Measurements from ENCODE around the gene SLA2. TPM values are rescaled to one million over a fixed set of nuclear protein-coding genes. Genes with fewer than 3 reads are reported as not detected.
"Not testable (repeated sequence)": the region's sequence is repeated elsewhere in the genome, so short reads cannot be mapped to it uniquely, and the experiment has no call there.

The SLA2 gene
- total RNA-seq, 2 experiments from 2014 or later, result 19.9 to 21.3 TPM

DNA sequence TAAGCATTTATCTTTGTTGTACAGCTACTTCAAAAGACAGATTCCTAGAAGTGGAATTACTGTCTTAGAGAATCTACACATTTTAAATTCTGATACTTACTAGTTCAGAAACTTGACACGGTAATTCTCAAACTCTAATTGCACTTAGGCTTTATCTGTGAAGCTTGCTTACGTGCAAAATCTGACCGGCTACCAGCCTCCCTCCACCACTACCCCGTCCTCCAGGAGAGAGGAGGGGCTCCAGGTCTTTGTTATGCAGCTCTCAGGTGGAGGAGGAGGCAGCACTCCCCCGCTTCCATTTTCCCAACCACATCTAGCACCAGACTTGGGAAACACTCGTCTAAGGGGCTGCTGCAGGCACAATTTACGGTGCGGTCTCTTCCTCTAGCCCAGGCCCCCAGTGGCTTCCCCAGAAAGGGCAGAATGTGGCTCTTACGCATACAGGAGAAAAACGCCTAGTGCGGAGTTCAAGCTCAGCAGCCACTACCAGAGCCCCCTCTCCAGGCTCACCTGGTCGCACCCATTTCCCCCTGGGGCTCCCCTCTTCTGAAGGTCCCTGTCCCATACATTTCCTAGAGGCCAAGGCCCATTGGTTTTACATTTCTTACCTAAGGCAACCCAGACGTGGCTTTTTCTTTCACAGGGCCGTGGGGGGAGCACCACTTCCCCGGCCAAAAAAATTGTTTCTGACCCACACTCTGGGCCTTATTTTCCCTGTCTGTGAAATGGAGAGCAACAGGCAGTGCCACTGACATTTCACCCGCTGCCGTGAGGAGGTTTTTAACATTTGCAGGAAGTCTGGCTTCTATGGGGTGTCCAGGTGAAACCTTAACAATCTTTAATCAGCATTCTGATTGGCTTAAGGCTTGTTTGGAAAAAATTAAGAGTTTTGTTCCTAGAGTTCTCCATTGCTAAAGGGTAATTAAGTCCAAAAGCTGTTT is 74.2 kb downstream of the SLA2 start:
- Mint-ChIP-seq H3K27ac (peak overlapping the region; percentile 97), H3K4me3 (peak overlapping the region; percentile 95), H3K9me3 (no peaks in the 10 kb centered on the region), H3K36me3 (ENCODE audit: low read depth) (peaks cover 21% of the 10 kb centered on the region), H3K4me1 (ENCODE audit: low read depth) (peaks cover 40% of the 10 kb centered on the region), H3K27me3 (no peaks in the 10 kb centered on the region)
- CTCF ChIA-PET, result interaction anchor here (0.7 to 8.5 kb wide), 5 partner anchors 14 to 825 kb away, joined by 3 to 57 read pairs (median 4); partner anchors contain the start of genes DSN1 and RAB5IF
- Histone ChIP-seq H3K9me3 (ENCODE audit: control insufficient read depth in 1 of 2, insufficient read depth in 1 of 2, low read length in 2 of 2) (no peaks in the 10 kb centered on the region), H3K27me3 (ENCODE audit: control insufficient read depth in 1 of 2, insufficient read depth in 2 of 2, low read length in 2 of 2) (no peaks in the 10 kb centered on the region), H3K27ac (ENCODE audit: low read depth in 1 of 2, low read length in 2 of 2) (peak overlapping the region; percentile 94 to 96), H3K4me1 (ENCODE audit: insufficient read depth, low read length) (peaks cover 40% of the 10 kb centered on the region), H3K36me3 (ENCODE audit: insufficient read depth, low read length) (no peaks in the 10 kb centered on the region), H3K4me3 (ENCODE audit: low read length) (no peak overlapping the region)
- POLR2A ChIA-PET, result interaction anchor here (0.6 to 8.2 kb wide), 9 partner anchors 10 to 174 kb away, joined by 3 to 121 read pairs (median 5); partner anchors contain the start of genes RAB5IF and SLA2
- DNase-seq (peak in 3 of 14 experiments; percentile 14 to 44 (median 35)), ATAC-seq (ENCODE audit: poor library complexity) (no peak)
- intact Hi-C loops (cut with DNase I, micrococcal nuclease), result loop anchor here (1.0 to 5.0 kb wide), 4 partner anchors 15 to 110 kb away; no protein-coding TSS in a partner anchor
- TF ChIP-seq, protein P1, sequence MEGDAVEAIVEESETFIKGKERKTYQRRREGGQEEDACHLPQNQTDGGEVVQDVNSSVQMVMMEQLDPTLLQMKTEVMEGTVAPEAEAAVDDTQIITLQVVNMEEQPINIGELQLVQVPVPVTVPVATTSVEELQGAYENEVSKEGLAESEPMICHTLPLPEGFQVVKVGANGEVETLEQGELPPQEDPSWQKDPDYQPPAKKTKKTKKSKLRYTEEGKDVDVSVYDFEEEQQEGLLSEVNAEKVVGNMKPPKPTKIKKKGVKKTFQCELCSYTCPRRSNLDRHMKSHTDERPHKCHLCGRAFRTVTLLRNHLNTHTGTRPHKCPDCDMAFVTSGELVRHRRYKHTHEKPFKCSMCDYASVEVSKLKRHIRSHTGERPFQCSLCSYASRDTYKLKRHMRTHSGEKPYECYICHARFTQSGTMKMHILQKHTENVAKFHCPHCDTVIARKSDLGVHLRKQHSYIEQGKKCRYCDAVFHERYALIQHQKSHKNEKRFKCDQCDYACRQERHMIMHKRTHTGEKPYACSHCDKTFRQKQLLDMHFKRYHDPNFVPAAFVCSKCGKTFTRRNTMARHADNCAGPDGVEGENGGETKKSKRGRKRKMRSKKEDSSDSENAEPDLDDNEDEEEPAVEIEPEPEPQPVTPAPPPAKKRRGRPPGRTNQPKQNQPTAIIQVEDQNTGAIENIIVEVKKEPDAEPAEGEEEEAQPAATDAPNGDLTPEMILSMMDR (IDR thresholded peaks at IDR 0.05), result no peak

DNA sequence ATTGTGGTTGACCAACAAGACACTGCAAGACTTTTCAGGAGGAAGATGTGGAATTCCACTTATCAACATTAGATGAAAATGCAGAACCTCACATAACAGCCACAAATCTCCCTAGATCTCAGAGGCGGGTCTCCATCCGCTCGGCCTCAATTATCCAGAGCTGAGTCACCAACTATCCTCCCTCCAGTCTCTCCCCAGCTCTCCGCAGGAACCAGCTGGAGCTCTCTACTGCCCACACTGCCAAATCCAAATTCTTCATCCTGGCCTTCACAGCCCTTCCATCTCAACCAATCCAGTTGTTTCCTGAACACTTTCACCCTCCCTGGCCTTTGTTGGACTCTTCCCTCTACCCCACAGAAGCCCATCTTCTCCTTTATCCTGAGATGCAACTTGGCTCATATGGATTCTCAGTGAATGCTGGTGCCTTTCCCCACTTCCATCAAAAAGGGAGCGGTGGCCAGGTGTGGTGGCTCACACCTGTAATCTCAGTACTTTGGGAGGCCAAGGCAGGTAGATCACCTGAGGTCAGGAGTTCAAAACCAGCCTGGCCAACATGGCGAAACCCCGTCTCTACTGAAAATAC is 76.1 kb downstream of the SLA2 start:
- no peak overlapping the region for H3K4me3 ChIP-seq (ENCODE audit: low read length)
- CTCF ChIA-PET, result interaction anchor here (0.6 kb wide), 1 partner anchor 50 kb away, joined by 3 read pairs; no protein-coding TSS in a partner anchor
- H3K27me3 Mint-ChIP-seq, result no peaks in the 10 kb centered on the region
- intact Hi-C loops (cut with DNase I, micrococcal nuclease), result loop anchor here (5.0 kb wide), 1 partner anchor 108 kb away; no protein-coding TSS in a partner anchor
- H3K36me3 ChIP-seq (ENCODE audit: insufficient read depth, low read length), result no peaks in the 10 kb centered on the region
- H3K27me3 ChIP-seq (ENCODE audit: control insufficient read depth in 1 of 2, insufficient read depth in 2 of 2, low read length in 2 of 2), result no peaks in the 10 kb centered on the region
- H3K36me3 Mint-ChIP-seq (ENCODE audit: low read depth), result peaks cover 8% of the 10 kb centered on the region
- peaks cover 5 to 12% of the 10 kb centered on the region in 2 experiments for H3K9me3 ChIP-seq (ENCODE audit: control insufficient read depth in 1 of 2, insufficient read depth in 1 of 2, low read length in 2 of 2)
- TF ChIP-seq, protein P1 (IDR thresholded peaks at IDR 0.05), result no peak
- H3K4me1 Mint-ChIP-seq (ENCODE audit: low read depth), result peaks cover 23% of the 10 kb centered on the region
- POLR2A ChIA-PET, result interaction anchor here (1.3 to 1.6 kb wide), 2 partner anchors 36 to 176 kb away, joined by 3 to 7 read pairs; partner anchors contain the start of genes NDRG3 and RAB5IF
- no peak overlapping the region for H3K27ac ChIP-seq (ENCODE audit: low read depth in 1 of 2, low read length in 2 of 2)
- peaks cover 23% of the 10 kb centered on the region for H3K4me1 ChIP-seq (ENCODE audit: insufficient read depth, low read length)
- no peak for ATAC-seq (ENCODE audit: poor library complexity)
- H3K4me3 Mint-ChIP-seq, result no peak overlapping the region
- DNase-seq, result no peak
- H3K9me3 Mint-ChIP-seq, result peaks cover under 1% of the 10 kb centered on the region
- peak overlapping the region; percentile 97 for H3K27ac Mint-ChIP-seq

DNA sequence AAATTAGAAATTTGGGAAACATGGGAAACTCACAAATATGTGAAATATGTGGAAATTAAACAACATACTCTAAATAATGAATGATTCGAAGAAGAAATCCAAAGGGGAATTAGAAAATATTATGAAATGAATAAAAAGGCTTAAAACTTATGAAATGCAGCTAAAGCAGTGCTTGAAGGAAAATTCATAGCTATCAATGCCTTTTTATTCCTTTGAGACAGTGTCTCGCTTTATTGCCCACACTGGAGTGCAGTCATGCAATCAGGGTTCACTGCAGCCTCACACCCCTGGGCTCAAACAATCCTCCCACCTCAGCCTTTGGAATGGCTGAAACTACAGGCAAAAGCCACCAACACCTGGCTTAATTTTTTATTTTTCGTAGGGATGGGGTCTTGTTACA is 80.5 kb downstream of the SLA2 start:
- DNase-seq (no peak), ATAC-seq (ENCODE audit: poor library complexity) (no peak)
- Histone ChIP-seq H3K9me3 (ENCODE audit: control insufficient read depth in 1 of 2, insufficient read depth in 1 of 2, low read length in 2 of 2) (peaks cover 5 to 16% of the 10 kb centered on the region in 2 experiments), H3K4me1 (ENCODE audit: insufficient read depth, low read length) (peaks cover 2% of the 10 kb centered on the region), H3K4me3 (ENCODE audit: low read length) (no peak overlapping the region), H3K27ac (ENCODE audit: low read depth in 1 of 2, low read length in 2 of 2) (no peak overlapping the region), H3K27me3 (ENCODE audit: control insufficient read depth in 1 of 2, insufficient read depth in 2 of 2, low read length in 2 of 2) (no peaks in the 10 kb centered on the region), H3K36me3 (ENCODE audit: insufficient read depth, low read length) (no peaks in the 10 kb centered on the region)
- intact Hi-C loops (cut with DNase I, micrococcal nuclease), result no loop called here
- CTCF ChIA-PET, result no interaction called here
- H3K9me3 Mint-ChIP-seq, result peaks cover 3% of the 10 kb centered on the region
- no peaks in the 10 kb centered on the region for H3K4me1 Mint-ChIP-seq (ENCODE audit: low read depth)
- H3K27me3 Mint-ChIP-seq, result no peaks in the 10 kb centered on the region
- no peak overlapping the region for H3K27ac Mint-ChIP-seq
- TF ChIP-seq, protein P1 (IDR thresholded peaks at IDR 0.05), result no peak
- H3K4me3 Mint-ChIP-seq, result no peak overlapping the region
- POLR2A ChIA-PET, result interaction anchor here (0.8 kb wide), 1 partner anchor 9 kb away, joined by 3 read pairs; no protein-coding TSS in a partner anchor
- H3K36me3 Mint-ChIP-seq (ENCODE audit: low read depth), result no peaks in the 10 kb centered on the region

DNA sequence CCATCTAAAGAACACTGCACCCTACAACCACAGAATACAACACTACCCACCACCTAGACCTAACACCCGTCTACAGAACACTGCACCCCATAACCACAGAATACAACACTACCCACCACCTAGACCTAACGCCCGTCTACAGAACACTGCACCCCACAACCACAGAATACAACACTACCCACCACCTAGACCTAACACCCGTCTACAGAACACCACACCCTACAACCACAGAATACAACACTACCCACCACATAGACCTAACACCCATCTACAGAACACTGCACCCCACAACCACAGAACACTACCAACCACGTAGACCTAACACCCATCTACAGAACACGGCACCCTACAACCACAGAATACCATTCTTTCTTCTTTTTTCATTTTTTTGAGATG is 81.3 kb downstream of the SLA2 start:
- H3K4me3 Mint-ChIP-seq; H3K36me3 Mint-ChIP-seq (ENCODE audit: low read depth); ATAC-seq (ENCODE audit: poor library complexity); H3K9me3 Mint-ChIP-seq; intact Hi-C loops (cut with DNase I, micrococcal nuclease); POLR2A ChIA-PET; H3K27me3 Mint-ChIP-seq; H3K27ac Mint-ChIP-seq; H3K27ac ChIP-seq (ENCODE audit: low read depth in 1 of 2, low read length in 2 of 2); H3K36me3 ChIP-seq (ENCODE audit: insufficient read depth, low read length); CTCF ChIA-PET; H3K4me1 Mint-ChIP-seq (ENCODE audit: low read depth); H3K4me1 ChIP-seq (ENCODE audit: insufficient read depth, low read length); H3K27me3 ChIP-seq (ENCODE audit: control insufficient read depth in 1 of 2, insufficient read depth in 2 of 2, low read length in 2 of 2); H3K4me3 ChIP-seq (ENCODE audit: low read length): not testable (repeated sequence)
- peaks cover 5 to 16% of the 10 kb centered on the region in 2 experiments for H3K9me3 ChIP-seq (ENCODE audit: control insufficient read depth in 1 of 2, insufficient read depth in 1 of 2, low read length in 2 of 2)
- DNase-seq, result peak in 3 of 14 experiments; percentile 42 to 51 (median 46)
